Measurements from ENCODE around the gene CEP55.
A peak's percentile ranks its signal among the peaks of the same experiment; 100 is the strongest.

Gene CEP55

DNA sequence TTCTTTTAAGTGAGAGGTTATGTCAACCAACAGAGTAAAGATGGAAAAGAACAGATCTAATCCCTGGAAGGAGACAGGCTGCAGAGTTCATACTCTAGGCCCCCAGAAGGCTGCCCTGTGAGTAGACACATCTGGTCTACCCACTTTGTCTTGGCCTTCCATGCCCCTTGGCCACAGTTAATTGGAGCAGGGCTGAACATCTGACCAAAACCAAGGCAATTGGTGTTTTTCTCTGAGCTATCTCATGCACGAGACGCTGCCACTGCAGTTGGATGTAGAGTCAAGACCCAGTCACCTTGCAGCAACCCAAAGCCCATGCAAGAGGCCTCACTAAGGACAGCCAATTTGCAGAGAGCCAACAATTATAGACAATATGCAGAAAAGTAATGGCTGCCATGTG, 23.3 kb upstream of the CEP55 start:
- no peaks in the 10 kb centered on the region for H3K27me3 ChIP-seq (replicated peaks)
- no peak overlapping the region for H3K27ac ChIP-seq
- DNase-seq = no peak
- in situ Hi-C loops (cut with HindIII; ENCODE audit: low pct_ligation_motif_present, low sequenced_read_pairs) = no loop called here
- TF ChIP-seq, protein P1, sequence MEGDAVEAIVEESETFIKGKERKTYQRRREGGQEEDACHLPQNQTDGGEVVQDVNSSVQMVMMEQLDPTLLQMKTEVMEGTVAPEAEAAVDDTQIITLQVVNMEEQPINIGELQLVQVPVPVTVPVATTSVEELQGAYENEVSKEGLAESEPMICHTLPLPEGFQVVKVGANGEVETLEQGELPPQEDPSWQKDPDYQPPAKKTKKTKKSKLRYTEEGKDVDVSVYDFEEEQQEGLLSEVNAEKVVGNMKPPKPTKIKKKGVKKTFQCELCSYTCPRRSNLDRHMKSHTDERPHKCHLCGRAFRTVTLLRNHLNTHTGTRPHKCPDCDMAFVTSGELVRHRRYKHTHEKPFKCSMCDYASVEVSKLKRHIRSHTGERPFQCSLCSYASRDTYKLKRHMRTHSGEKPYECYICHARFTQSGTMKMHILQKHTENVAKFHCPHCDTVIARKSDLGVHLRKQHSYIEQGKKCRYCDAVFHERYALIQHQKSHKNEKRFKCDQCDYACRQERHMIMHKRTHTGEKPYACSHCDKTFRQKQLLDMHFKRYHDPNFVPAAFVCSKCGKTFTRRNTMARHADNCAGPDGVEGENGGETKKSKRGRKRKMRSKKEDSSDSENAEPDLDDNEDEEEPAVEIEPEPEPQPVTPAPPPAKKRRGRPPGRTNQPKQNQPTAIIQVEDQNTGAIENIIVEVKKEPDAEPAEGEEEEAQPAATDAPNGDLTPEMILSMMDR (IDR thresholded peaks at IDR 0.05; ENCODE audit: low read depth, low read length, missing control alignments) = no peak
- H3K4me3 ChIP-seq (ENCODE audit: low read depth, low read length) = no peak overlapping the region
- peaks cover 41% of the 10 kb centered on the region for H3K36me3 ChIP-seq (replicated peaks)

DNA sequence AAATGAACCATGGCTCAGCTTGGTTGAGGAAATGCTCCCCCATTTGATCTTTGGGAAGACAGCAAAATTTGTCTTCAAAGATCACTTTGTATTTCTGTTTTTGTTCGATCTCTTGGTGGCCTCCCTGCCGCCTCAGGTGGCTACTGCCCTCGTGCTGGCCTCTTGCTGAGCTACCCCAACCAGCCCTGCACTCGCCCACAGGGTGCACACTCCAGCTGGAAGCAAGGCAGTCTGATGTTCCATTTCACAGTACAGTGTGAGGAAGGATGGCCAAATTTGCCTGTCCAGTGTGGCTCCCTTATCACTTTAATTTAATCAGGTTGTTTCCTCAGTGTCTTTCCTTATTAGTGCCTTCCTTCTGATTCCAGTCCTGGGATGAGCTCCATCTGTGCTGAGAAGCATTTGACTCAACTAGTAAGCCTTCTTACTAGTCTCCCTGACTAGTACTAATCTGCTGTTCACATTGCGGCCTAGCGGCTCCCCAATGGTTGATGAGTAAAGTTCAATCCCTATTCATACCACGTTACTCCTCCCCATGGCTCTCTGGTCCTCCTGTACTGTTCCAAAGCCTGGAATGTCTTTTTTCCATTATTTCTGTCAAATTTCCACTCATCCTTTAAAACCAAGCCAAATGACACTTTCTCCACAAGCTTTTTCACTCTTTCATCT, 22.5 kb upstream of the CEP55 start:
- no peak for DNase-seq
- in situ Hi-C loops (cut with HindIII; ENCODE audit: low pct_ligation_motif_present, low sequenced_read_pairs) = no loop called here
- no peaks in the 10 kb centered on the region for H3K27me3 ChIP-seq (replicated peaks)
- TF ChIP-seq, protein P1 (IDR thresholded peaks at IDR 0.05; ENCODE audit: low read depth, low read length, missing control alignments) = no peak
- no peak overlapping the region for H3K4me3 ChIP-seq (ENCODE audit: low read depth, low read length)
- H3K36me3 ChIP-seq (replicated peaks) = peaks cover 40% of the 10 kb centered on the region
- peak overlapping the region; percentile 34 for H3K27ac ChIP-seq

DNA sequence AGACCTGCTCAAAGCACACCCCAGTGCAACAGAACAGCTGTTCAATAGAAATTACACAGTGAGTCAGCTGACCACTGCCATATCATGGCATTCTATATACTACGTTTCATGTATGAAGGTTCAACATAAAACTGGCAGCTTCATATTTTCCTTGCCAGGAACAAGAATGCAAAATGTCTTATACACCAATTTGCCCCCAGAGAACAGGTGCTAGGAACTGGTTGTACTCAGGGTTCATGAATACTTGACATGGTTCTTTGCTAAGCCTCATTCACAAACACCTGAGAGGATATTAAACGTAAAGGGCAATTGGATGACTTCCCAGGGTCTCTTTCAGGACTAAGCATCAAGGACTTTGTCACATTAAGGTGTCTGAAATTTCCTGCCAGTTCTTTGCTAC, 21.2 kb upstream of the CEP55 start:
- in situ Hi-C loops (cut with HindIII; ENCODE audit: low pct_ligation_motif_present, low sequenced_read_pairs) = loop anchor here (25.0 kb wide), 1 partner anchor 113 kb away; no protein-coding TSS in a partner anchor
- H3K4me3 ChIP-seq (ENCODE audit: low read depth, low read length) = no peak overlapping the region
- H3K27ac ChIP-seq = peak overlapping the region; percentile 43

DNA sequence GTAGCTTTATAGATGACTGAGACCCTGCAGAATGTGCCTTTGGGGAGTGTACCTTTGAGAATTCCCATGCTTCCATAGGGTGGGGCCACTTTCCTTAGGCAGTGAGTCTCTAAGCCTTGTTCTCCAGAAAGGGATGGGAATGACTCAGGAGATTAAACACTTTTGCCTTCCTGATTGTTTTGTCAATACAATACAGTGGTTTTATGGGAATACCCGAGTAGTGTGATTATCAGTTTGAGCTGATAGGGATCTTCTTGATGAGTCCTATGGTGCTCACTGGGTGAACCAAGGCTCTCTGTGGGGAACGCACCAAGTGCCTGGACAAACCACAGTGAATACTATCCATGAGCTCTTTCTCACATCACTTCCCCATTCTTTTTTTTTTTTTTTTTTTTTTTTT, 20.5 kb upstream of the CEP55 start:
- Histone ChIP-seq H3K4me3 (ENCODE audit: low read depth, low read length) (no peak overlapping the region), H3K27me3 (replicated peaks) (no peaks in the 10 kb centered on the region), H3K27ac (peak overlapping the region; percentile 43), H3K36me3 (replicated peaks) (peaks cover 28% of the 10 kb centered on the region)
- in situ Hi-C loops (cut with HindIII; ENCODE audit: low pct_ligation_motif_present, low sequenced_read_pairs) = loop anchor here (25.0 kb wide), 1 partner anchor 114 kb away; no protein-coding TSS in a partner anchor
- DNase-seq = peak; percentile 63
- TF ChIP-seq, protein P1 (IDR thresholded peaks at IDR 0.05; ENCODE audit: low read depth, low read length, missing control alignments) = no peak

More for the DNA sequence above, 21.2 kb upstream of the CEP55 start:
- Histone ChIP-seq H3K27me3 (replicated peaks) (no peaks in the 10 kb centered on the region), H3K36me3 (replicated peaks) (peaks cover 30% of the 10 kb centered on the region)
- TF ChIP-seq, protein P1 (IDR thresholded peaks at IDR 0.05; ENCODE audit: low read depth, low read length, missing control alignments) = no peak
- DNase-seq = no peak

DNA sequence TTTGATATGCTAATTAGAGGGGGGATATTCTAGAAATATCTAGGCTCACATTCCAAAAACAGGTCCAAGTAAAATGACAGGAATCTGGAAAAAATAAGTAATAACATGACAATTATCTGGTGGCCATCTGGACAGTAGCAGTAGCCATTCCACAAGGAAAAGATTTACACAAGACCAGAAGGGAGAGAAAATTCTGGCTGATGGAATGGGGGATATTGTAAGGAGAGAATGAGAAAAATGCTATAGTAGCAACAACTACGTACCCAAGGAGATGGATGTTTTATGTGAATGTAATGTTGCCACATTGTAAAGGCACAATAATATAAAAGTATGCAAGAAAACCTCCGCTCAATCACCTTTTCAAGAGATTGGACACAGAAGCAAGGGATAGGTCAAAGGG, 19.7 kb upstream of the CEP55 start:
- in situ Hi-C loops (cut with HindIII; ENCODE audit: low pct_ligation_motif_present, low sequenced_read_pairs) = loop anchor here (25.0 kb wide), 1 partner anchor 114 kb away; no protein-coding TSS in a partner anchor
- TF ChIP-seq, protein P1 (IDR thresholded peaks at IDR 0.05; ENCODE audit: low read depth, low read length, missing control alignments) = no peak
- Histone ChIP-seq H3K4me3 (ENCODE audit: low read depth, low read length) (no peak overlapping the region), H3K27ac (peak overlapping the region; percentile 43), H3K36me3 (replicated peaks) (peaks cover 28% of the 10 kb centered on the region), H3K27me3 (replicated peaks) (no peaks in the 10 kb centered on the region)
- DNase-seq = no peak

Measured in brain microvascular endothelial cell (primary cell).